ENCODE data around the gene NUP88.

NUP88 gene

GRCh38 chr17:5354886-5355415 is 64.5 kb downstream of the NUP88 start:
- no peak for TF ChIP-seq CTCF (IDR thresholded peaks at IDR 0.05; ENCODE audit: control extremely low read depth, extremely low read depth, low read depth, missing control alignments)
- ChIA-PET CTCF (interaction anchor here (1.0 to 1.5 kb wide), 2 partner anchors 11 to 23 kb away, joined by 4 read pairs; no protein-coding TSS in a partner anchor), POLR2A (no interaction called here)
- no peak for DNase-seq (ENCODE audit: extremely low spot score)

- ChIA-PET POLR2A (no interaction called here), CTCF (interaction anchor here (1.0 to 1.5 kb wide), 2 partner anchors 11 to 22 kb away, joined by 4 read pairs; no protein-coding TSS in a partner anchor)
- TF ChIP-seq CTCF (IDR thresholded peaks at IDR 0.05; ENCODE audit: control extremely low read depth, extremely low read depth, low read depth, missing control alignments), result no peak
- no peak for DNase-seq (ENCODE audit: extremely low spot score)
Observed at GRCh38 chr17:5354310-5354709, 65.2 kb downstream of the NUP88 start.

- no peak for DNase-seq (ENCODE audit: extremely low spot score)
- ChIA-PET POLR2A (no interaction called here), CTCF (interaction anchor here (3.0 kb wide), 1 partner anchor 38 kb away, joined by 6 read pairs; no protein-coding TSS in a partner anchor)
- no peak for TF ChIP-seq CTCF (IDR thresholded peaks at IDR 0.05; ENCODE audit: control extremely low read depth, extremely low read depth, low read depth, missing control alignments)
Observed at GRCh38 chr17:5352681-5353289, 66.7 kb downstream of the NUP88 start.

- ChIA-PET POLR2A (no interaction called here), CTCF (interaction anchor here (2.3 kb wide), 1 partner anchor 13 kb away, joined by 6 read pairs; no protein-coding TSS in a partner anchor)
- DNase-seq (ENCODE audit: extremely low spot score), result no peak
- no peak for TF ChIP-seq CTCF (IDR thresholded peaks at IDR 0.05; ENCODE audit: control extremely low read depth, extremely low read depth, low read depth, missing control alignments)
Observed at GRCh38 chr17:5344914-5345313, 74.5 kb downstream of the NUP88 start.

Measured in GM10248 (cell line).